NCI-H2196 (cell line): ENCODE measurements around the gene POLR2E.
A peak's percentile ranks its signal among the peaks of the same experiment; 100 is the strongest.

Experiments used
- DNase-seq: peaks from one replicate; lab custom pipeline; 2025; ENCODE audit not compliant: unreplicated experiment; lab: John Stamatoyannopoulos, UW

Gene POLR2E

GRCh38 chr19:1082165-1082927, 12.8 kb downstream of the POLR2E start:
- peak; percentile 97 for DNase-seq

GRCh38 chr19:1081301-1082164, 13.6 kb downstream of the POLR2E start:
- DNase-seq, result no peak

- DNase-seq, result no peak
These were observed 14.6 kb downstream of the POLR2E start for GRCh38 chr19:1080360-1081161.

GRCh38 chr19:1079566-1080111, 15.5 kb downstream of the POLR2E start:
- no peak for DNase-seq

GRCh38 chr19:1076951-1077350, 18.2 kb downstream of the POLR2E start:
- peak; percentile 45 for DNase-seq

- DNase-seq, result no peak
These were observed 19.2 kb downstream of the POLR2E start for GRCh38 chr19:1076046-1076386.

DNA sequence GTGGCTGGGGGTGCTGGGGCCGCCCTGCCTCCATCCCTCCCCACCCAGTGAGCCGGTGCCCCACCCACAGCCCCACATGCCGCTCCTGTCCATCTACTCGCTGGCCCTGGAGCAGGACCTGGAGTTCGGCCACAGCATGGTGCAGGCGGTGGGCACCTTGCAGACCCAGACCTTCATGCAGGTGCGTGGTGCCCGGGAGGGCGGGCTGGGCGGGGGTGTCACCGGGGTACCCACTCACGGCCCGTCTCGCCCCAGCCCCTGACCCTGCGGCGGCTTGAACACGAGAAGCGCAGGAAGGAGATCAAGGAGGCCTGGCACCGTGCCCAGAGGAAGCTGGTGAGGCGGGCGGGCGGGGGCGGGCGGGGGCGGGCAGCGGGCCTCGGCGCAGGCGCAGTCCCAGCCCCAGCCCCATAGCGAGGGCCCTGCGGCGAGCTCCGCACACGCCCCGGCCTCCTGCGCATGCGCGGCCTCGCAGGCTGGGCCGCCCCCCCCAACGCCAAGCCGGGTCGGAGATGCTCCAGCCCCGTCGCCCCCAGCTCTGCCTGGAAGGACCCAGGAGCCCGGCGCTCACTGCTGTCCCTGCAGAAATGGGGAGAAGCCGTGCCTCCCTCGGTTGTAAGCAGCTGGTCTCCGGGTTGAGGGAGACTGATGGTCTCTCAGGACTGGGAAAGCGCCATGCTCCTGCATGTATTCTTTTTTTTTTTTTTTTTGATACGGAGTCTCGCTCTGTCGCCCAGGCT, 20.5 kb downstream of the POLR2E start:
- DNase-seq, result peak; percentile 94

GRCh38 chr19:1073956-1074517, 21.1 kb downstream of the POLR2E start:
- DNase-seq, result no peak

DNA sequence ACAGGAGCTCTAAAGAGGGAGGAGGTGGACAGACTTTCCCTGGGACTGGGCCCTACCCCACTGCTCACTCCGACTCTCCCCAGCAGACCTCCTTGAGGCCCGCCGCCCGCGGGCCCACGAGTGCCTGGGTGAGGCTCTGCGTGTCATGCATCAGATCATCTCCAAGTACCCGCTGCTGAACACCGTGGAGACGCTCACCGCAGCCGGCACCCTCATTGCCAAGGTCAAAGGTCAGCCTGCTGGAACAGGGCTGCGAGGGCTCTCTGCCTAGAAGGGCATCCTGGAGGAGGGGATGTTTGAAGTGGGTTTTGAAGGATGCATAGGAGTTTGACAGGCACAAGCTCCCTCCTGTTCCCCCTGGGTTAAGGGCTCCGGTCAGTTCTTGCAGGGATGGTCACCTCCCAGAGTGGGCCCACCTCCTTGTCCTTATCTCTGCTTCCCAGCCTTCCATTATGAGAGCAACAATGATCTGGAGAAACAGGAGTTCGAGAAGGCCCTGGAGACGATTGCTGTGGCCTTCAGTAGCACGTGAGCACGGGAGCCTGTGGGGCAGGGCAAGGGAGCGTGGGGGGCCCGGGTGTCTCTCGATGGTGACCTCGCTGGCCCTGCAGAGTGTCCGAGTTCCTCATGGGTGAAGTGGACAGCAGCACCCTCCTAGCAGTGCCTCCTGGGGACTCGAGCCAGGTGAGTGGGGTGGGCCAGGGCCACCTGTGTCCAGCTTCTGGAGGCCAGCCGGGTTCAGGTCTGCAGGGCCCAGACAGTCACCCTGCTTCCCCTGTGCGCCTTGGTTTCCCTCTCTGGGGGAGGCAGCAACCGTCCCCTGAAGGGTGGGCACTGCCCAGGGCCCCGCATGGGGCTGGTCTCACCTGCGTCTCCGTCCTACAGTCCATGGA, 21.9 kb downstream of the POLR2E start:
- DNase-seq, result no peak

GRCh38 chr19:1072371-1073015, 22.7 kb downstream of the POLR2E start:
- no peak for DNase-seq

DNA sequence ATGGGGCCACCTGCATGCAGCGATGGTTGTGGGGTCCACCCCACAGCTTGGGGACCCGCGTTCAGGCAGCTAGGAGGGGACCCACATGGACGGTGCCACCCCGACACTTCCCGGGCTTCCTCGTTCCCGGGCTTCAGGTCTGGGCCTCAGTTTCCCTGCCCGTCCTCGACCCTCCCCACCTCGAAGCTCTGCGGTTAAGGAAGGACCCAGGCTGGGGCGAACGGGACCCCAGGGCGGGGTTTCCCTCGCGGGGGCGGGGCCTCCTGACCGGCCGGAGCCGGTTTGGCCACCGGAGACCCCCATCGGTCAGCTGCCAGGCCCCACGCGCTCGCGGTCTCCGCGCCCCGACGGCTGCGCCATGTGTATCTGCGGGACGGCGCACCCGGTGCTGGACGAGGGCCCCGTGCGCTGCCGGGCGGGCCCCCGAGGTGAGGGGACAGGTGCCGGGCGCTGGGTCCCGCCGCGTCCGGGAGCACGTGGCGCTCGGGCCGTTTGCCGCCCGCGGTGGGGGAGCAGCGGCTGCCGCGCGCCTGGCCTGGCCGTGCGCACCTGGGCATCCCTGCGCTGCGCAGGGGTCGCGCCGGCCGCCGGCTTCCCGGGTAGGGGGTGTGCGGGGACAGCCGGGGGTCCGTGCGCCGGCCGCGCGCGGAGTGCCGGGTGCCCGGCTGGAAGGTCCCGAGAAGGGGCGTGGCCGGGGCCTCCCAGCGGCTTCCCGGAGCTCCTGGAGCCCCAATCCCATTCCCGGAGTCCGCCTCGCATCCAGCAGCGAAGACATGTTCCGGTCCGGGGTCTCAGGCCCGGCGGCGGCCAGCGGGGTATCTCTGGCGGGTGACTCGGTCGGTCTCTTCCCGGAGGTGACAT, 24.0 kb downstream of the POLR2E start:
- no peak for DNase-seq

GRCh38 chr19:1070576-1070930, 24.6 kb downstream of the POLR2E start:
- no peak for DNase-seq

DNA sequence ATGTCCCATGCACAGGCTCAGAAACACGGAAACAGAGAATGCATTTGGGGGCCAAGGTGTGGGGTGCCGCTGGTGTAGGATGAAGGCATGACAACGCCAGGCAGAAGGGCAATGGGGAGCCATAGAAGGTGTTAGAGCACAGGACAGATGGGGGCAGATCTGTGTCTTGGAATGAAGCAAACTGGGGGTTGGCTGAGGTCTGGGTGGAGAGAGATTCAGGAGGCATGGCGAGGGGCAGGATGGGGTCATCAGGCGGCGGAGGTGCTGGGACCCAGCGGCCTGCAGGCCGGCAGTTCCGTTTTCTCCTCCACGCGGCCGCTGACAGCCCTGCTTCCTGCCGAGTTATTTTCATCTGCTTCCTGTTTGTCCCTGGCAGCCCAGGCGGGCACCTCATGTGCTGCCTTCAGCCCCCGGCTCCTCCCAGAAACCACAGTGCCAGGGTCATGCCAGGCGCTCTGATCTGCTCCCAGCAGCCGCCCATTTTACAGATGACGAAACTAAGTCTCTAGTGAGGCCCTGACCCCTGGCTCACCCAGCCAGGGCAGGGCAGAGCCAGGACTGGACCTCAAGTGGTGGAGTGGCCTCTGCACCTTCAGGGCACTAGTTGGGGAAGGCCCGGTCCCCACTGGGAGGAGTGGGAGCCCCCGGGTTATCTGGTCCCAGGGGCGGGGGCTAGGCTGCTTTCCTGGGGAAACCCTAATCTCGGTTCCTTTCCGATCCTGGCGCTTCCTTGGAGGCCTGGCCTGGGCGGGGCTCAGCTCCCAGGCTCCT, 26.0 kb downstream of the POLR2E start:
- DNase-seq, result no peak

GRCh38 chr19:1068009-1069001, 26.9 kb downstream of the POLR2E start:
- DNase-seq, result no peak

- no peak for DNase-seq
These were observed 27.7 kb downstream of the POLR2E start for GRCh38 chr19:1067341-1067957.
